Stimulated activated CD8-positive, alpha-beta memory T cell treated with anti-CD3 and anti-CD28 coated beads, Interleukin-7, amount 100 ng/mL, for 4 hours (primary cell): ENCODE data around the gene CXCR6.
A peak's percentile ranks its signal among the peaks of the same experiment; 100 is the strongest.

Experiments used
- DNase-seq, 2 donors: peaks; one replicate each; pipeline ENCODE4 v3.0.0-alpha.2; 2020; ENCODE audit warnings: low read depth in 2 of 2

The CXCR6 gene

GRCh38 chr3:45948311-45948781 is 5.1 kb downstream of the CXCR6 start:
- no peak for DNase-seq

DNA sequence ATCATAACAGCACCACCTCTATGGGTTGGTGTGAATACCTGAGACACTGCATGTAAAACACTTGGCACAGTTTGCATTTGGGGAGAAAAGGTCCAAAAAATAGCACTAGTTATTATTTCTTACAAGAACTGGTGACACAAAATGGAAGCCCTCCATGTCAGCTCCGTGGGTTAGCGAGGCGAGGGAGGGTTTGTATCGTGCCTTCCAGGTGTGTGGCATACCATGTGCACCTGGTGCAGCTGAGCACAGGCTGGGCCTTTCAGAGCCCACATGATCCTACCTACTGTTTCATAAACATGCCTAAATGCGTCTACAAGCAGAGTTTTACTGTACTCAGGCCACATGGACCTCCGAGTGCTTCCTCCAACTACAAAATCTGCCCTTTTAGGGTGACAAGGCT is 5.6 kb downstream of the CXCR6 start:
- DNase-seq: no peak

DNA sequence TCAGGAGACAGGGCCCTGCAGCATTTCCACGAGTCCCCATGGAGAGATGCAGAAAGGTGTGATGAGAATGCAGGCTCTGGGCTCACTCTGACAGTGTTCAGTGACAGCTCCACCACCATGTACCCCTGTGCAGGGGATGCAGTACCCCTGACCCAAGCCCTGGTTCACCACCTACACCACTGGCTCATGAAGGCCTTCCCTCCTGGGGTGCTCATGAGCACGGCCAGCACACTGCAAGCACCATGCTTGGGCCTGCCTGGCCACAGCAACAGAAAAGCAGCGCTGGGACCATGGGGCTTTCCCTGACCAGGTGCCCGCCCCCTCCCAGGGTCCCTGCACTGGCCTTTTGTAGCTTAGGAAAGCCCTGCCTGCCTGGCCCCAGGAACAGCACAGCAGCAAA is 6.2 kb downstream of the CXCR6 start:
- DNase-seq: no peak

DNA sequence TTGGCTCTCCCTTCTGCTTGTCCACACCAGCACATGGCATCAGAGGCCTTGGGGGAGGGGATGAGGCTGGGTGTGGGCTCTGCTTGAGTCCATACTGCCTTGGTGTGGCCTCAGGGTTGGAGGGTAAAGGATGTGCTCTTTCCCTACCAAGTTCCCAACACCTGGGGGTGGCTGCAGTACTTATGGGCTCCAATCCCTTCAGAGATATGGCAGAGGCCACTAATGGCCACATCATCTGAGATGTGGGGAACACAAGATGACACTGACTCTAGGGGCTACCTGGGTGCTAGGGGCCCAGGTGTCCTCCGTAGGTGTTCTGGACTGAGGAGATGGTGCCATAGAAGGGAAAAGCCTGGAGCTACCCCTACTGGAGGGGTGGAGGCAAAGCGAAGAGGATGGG is 6.9 kb downstream of the CXCR6 start:
- DNase-seq: no peak

DNA sequence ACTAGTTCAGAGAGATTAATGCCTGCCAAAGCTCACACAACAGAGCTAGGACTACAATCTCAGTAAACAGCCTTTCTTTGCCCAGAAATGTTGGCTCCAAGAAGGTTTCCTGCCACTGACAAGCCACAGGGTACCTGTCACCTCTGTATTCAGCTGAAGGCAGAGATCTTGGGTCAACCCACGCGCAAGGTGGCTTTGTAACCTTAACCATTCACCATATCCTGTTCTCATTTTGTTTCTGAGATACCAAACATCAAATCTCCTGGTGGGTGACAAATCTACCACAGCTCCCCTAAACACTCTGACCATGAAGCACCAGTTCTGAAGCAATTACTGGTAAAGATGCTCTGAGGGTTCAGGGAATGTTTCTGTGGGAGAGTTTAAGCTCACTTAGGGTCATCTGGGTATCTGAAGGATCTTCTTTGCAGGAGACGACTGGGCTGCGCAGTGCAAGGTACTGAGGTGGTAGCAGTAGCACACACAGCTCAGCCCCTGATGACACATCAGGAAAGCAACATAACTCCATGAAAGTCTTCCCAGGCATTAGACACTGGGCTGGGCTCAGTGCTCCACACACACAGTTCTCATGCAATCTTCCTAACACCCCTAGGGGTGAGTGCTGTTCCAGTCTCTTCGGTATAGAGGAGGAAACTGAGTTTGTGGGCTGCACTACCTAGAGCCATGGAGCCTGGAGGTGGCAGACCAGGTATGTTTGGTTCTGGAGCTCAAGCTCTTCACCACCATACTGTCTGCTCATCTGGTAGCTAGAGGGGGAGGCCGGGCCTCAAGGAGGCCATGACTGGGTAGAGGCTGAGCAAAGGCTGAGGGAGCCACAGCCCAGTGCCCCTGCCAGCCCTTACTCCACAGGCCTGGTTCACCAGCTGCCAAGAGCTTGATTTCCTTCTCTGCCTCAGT is 7.7 kb downstream of the CXCR6 start:
- DNase-seq: peak; percentile 48 to 56

GRCh38 chr3:45951946-45952345 is 8.7 kb downstream of the CXCR6 start:
- no peak for DNase-seq

- no peak for DNase-seq
These were observed 9.2 kb downstream of the CXCR6 start for GRCh38 chr3:45952456-45952855.

DNA sequence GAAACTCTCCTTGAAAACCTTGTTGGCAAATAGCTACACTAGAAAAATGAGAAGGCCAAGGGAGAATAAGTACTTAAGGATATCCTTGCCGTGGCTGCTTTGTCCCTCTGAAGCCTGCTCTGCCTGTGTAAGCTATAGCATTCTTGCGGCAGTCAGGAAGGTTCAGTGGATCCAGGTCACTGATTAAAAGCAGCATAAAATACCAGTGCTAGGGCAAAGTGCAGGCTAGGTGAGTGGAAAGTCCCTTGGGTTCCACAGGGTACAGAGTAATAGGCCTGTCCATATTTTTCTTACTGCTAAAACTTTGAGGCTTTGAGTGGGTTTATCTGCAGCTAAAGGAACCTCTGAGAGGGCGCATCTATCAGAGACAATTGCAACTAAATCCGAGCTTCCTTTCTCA is 10.3 kb downstream of the CXCR6 start:
- DNase-seq: no peak

DNA sequence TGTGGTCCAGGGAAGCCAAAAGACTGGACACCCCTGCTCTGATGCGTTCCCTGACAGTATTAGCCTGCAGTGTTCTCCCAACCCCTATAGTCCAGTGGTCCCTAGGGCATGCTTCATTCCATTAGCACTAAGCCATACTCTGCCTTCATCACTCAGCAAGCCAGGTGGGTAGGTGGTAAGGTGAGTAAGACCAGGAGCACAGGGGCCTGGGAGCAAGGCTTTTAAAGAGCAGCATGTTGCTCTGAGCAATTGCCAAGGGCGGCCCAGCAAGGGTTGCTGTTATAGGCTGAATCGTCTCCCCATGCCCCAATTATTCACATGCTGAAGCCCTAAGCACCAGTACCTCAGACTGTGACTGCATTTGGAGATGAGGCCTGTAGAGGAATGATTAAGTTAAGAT is 11.0 kb downstream of the CXCR6 start:
- DNase-seq: no peak

DNA sequence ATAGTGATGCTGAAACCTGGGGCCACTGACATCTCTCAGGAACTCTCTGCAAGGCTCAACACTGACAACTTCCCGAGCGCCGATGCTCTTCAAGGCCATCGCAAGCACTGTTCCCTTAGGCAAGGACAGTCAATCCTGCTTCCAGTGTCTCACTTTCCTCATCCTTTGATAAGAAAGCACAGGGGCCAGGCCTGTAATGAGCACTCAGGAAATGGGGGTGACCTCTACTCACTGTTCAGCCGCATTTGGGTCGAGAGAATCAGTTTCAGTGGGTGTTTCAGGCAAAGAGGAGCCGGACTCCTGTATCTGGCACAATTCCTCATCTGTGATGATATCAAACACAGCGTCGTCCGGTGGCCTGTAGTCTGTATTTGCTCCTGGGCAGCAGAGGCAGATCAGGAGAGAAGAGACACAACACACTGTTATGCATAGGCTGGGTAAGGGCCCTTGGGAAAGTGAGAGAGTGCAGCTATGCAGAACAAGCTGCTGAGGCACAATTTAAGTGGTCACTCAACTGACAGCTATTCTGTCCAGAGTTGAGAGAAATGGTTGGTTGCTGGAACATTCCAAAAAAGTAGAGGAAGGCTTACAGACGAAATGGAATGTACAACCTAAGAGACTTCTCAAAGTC is 11.9 kb downstream of the CXCR6 start:
- no peak for DNase-seq

DNA sequence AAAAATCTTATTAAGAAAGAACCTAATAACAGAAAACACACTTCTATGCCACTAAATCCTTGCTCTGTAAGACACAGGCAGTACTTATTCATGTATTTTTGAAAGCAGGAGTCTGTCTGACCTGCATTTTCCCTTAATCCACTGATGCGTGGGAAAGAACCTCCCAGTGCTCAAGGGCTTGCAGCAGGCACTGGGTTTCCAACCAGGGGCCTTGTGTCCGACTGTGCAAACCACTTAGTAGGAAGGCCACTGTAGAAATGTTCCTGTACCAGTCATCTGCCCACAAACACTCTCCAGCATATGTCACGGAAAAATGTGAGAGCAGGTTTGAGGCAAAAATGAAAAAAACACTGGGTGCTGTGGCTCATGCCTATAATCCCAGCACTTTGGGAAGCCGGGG is 12.4 kb downstream of the CXCR6 start:
- no peak for DNase-seq

- DNase-seq: no peak
These were observed 14.3 kb downstream of the CXCR6 start for GRCh38 chr3:45957586-45957985.

DNA sequence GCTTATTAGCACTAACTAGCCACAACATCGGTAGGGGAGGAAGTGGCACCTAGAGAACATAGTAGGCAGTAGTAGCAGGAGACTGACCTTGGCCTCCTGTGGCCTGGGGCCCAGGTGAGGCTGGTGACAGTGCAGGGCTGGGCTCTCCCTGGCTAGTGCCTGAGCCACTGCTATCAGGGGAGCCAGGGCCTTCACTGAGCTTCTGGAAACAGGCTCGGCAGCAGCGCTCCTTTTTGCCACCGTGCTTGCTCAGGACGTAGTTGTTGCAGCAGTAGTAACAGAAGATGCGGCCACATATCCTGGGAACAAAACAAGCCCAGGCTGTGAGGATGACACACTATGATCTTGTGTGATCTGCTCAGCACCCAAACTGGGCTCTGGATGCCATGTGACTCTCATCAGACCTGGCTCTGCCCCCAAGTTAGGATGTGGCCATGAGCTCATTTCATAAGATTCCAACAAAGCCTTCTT is 15.1 kb downstream of the CXCR6 start:
- no peak for DNase-seq

GRCh38 chr3:45959201-45959600 is 15.9 kb downstream of the CXCR6 start:
- no peak for DNase-seq

DNA sequence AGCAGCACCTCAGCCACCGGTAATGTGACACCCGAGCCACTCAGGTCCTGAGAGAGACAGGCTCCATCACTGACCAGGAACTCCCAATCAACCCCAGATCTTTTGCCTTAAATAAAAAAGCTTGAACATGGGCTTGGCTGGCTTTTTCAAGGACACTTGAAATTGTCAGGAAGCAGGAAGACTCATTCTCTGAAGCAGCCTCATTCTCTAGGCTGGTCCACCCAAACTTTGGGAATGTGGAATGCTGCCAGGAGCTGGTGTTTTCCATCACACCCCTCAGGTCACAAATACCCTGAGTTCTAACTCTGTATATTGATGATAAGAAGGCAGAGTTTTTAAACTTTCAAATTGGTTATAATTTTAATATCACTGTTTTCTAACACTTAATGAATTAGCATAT is 17.0 kb downstream of the CXCR6 start:
- DNase-seq: no peak

DNA sequence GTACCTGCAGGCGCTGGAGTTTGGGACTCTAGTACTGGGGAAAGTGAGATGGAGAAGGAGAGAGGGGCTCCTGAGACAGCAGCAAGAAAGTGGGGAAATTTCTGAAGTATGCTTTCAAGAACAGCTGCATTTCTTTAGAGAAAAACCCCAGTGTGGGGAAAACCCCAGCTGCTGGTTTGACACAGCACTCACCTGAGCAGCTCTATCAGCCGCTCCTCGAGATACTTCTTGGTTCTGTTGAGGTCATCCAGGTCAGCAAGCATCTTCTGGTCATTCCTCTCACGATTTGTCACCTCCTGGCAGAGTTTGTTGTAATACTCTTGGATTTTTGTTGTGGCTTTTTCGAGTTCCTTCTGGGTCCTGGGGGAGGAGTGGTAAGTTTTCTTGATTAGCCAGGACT is 18.8 kb downstream of the CXCR6 start:
- no peak for DNase-seq

DNA sequence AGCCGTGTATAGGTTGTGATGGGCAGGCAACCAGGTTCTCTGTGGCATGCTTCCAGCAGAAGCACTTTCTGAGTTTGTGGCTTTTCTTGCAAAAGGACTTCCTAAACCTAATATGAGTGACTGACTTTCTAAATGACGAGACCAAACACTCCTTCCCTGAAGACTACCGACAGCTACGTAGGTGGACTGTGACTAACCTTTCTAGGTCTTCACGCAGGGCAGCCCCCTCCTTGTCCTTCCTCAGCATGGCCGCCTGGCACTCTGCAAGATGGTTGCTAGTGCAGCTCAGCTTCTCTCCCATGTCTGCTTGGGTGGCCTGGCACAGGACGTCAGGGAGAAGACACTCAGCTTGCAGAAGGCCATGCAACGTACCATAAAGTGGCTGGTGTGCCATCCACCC is 20.9 kb downstream of the CXCR6 start:
- peak in 1 of 2 donors; percentile 44 for DNase-seq

DNA sequence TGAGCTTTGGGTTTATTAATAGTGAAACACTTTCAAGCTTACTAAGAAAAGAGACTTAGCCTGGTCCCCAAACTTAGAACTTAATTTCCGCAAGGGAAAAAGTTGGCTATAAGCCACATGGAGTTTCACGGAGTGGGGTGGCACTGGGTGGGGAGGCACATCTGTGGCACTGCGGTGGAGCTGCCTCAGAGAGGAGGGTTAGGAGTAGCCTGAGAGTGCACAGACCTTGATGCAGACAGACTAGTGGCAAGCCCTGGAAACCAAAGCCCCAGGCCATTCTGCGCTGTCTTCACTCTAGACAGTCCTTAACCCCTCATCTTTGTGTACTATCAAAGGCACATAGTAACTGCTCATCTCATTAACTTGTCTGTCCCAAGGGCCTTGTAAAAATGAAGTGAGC is 22.0 kb downstream of the CXCR6 start:
- no peak for DNase-seq

DNA sequence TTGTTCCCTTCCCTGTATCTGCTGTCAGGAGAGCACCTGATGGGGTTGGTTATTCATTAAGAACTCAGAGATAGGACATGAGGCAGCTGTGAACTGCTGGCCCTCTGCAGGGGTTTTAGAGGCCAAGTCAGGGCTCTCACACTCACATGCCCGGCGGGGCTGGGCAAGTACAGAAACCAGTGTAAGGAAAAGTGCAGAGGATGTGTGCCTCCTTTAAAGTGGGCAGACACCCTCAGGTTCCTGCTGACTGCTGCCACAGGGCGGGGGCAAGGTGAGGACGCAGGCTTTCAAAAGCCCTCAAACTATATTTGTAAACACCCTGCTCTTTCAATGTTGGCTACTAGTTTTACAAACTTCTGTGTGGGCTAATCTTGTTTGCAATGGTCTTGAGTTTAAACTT is 22.4 kb downstream of the CXCR6 start:
- no peak for DNase-seq

DNA sequence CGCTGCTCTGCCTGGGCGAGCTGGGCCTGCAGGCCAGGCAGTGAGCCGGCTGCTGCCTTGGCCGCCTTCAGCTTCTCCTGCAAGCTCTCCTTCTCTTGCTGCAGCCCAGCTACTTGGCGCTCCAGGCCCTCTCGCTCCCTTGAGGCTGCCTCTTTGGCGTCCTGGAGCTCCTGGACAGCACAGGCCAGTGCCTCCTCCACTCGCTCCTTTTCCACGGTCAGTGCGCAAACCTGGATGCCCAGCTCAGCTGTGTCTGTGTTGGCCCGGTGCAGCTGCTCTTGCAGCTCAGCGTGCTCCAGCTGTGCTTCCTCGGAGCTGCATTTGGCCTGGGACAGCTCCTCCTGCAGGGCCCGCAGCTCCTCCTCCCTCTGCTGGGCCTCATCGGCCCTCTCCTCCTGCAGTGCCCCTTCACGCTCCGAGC is 23.1 kb downstream of the CXCR6 start:
- DNase-seq: no peak

DNA sequence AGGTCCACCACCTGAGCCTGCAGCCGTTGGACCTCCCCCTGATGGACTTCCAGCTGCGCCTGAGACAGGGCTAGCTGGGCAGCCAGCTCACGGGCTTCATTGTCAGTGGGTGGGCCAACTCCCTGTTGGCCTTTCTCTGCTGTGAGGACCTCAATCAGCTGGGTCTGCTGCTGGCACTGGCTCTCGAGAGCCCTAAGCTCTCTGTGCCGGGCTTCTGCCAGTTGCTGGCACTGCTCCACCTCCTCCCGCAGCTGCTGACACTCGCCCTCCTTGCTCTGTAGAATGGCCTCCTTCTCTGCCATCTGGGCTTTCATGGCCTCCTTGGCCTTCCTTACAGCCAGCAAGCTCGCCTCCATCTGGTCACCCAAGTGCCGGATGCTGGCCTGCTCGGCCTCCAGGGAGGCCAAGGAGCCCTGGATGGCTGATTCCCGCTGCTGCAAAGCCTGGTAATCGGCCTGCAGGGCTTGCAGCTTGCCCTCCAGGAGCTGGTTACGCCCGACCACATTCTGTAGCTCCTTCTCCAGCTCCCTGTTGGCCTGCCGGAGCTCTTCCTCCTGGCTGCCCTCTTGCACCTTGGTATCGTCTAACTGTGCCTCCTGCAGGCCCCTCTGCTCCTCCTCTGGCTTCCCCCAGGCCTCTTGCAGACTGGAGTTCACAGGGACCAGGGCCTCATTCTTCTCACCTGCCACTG is 23.8 kb downstream of the CXCR6 start:
- no peak for DNase-seq

DNA sequence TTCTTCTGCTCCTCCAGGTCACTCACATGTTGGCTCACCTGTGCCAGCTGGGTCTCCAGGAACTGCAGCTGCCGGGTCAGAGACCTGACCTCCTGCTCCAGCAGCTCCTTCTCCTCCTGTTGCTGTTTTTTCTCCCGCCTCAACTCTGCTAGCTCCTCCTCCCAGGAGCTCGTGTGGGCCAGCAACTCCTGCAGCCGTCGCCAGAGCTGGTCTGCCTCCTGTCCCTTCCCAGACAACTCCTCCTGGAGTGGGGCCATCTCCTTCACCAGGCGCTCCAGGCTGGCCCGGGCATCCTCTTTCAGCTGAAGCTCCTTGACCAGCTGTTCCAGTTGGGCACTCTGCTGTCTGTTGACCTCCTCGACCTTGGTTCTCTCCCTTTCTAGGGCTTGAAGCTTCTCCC is 24.5 kb downstream of the CXCR6 start:
- no peak for DNase-seq

DNA sequence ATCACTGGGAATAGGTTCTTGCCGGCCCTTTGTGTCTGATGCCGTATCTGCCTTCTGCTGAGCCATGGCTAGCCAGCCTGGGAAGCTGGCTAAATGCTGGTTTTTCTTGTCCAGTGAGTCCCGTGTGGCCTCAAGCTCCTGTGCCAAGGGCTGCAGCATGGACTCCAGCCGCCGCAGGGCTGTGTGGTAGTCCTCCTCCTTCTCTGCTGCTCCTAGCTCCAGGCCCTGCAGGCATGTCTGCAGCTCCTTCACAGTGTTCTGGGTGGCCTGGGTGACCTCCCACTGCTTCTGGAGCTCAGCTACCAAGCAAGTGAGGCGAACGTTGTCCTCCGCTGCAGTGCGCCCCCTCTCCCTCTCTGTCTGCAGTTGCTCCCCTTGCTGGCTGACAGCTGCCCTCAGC is 24.9 kb downstream of the CXCR6 start:
- DNase-seq: no peak
